Cerebellar nuclear complex (tissue), 1 donor: ENCODE results near the gene RGCC.

Experiments used
- DNase-seq, 2 experiments: peaks; one replicate each; lab custom pipeline; 2025; lab: John Stamatoyannopoulos, UW

The RGCC gene

DNA sequence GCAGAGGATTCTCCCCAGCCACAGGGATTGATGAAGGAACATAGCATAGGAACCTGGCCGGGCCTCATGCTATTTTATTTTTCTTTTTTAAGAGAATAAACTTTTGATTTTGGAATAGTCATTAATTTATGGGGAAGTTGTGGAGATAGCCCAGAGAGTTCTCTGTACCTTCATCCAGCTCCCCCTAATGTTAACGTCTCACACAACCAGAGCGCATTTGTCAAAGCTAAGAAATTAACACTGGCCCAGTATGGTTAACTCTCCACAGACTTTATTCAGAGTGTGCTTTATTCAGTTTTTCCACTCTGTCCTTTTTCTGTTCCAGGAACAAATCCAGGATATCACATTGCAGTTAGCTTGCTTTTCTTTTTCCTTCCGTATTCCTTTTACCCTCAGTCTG, 59.4 kb downstream of the RGCC start:
- DNase-seq: no peak

GRCh38 chr13:41520016-41520659, 62.8 kb downstream of the RGCC start:
- no peak for DNase-seq
